Measurements from ENCODE around the gene ZFHX3.
"Not testable (repeated sequence)": the region's sequence is repeated elsewhere in the genome, so short reads cannot be mapped to it uniquely, and the experiment has no call there.

The ZFHX3 gene

GRCh38 chr16:73019457-73020362, 28.2 kb downstream of the ZFHX3 start:
- no peak for DNase-seq

GRCh38 chr16:73018821-73019456, 29.0 kb downstream of the ZFHX3 start:
- peak; percentile 39 for DNase-seq

- no peak for DNase-seq
These were observed 30.6 kb downstream of the ZFHX3 start for GRCh38 chr16:73017321-73017720.

DNA sequence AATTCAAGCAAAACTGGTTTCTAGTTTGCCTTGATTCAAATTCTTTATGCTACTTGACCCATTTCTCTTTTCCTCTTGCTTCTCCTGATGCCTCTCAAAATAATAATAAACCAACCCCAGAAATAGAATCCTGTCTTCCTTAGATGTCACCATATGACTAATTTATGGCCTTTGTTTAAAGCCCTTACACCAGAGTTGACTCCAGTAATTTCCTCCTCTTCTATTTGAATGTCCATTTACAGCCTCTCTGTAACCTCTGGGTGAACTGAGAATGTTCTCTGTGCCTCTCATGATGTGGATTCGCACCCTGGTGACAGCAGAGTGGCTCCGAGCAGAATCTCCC, 31.5 kb downstream of the ZFHX3 start:
- no peak for DNase-seq

DNA sequence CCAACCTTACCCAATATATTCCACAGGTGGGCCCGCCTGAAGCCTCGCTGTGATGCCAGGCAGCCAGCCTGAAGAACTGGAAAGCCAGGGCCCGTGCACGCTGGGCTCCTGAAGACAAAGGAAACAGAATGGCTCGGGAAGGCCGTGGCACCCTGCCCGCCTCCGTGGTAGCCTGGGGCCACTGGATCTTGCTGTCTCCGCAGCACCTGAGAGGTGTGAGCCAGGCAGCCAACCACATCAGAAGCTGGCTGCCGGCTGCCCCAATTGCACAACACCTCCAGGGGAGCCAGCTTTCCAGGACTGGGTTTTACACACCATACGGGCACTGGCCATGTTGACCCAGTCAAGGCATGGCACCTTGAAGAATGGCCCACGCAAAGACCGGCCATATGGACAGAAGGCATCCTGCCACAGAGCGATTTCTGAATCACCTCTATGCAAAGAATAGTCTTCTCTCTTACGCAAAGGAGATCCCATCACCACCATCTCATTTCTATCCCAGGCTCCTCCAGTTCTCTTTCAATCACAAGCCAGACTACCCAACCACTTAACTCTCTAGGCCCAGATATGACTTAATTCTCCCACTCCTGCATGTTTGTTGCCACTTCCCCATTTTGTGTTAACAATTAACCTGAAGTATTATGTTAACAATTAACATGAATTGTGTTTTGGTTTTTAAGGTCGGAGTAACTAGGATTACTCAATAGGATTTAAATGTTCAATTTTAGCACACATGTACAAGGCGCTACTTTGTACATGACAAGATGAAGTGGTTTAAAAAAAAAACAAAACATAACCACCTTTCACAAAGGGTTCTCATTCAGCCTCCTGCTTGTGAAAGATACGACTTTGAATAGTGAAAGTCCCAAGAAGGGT, 32.1 kb downstream of the ZFHX3 start:
- no peak for DNase-seq

- no peak for DNase-seq
These were observed 33.2 kb downstream of the ZFHX3 start for GRCh38 chr16:73014768-73015167.

- no peak for DNase-seq
These were observed 34.0 kb downstream of the ZFHX3 start for GRCh38 chr16:73013974-73014373.

DNA sequence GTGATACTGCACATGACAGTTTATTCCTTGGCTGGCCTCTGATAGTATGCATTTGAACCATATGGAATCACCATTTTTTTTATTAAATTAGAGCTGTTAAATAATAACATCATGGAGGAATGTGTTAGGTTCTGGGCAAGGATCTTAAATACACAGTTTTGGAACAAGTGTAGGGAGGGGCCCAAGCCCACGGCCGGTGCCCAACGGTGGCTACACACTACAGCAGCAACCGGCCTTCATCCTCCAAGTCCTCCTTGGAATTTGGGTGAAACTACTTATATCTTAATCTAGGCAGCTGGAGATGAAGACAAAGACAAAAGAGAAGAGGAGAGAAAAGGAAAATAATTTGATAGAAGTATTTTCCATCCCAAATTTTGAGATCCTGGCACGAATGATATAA, 35.6 kb downstream of the ZFHX3 start:
- DNase-seq: no peak

DNA sequence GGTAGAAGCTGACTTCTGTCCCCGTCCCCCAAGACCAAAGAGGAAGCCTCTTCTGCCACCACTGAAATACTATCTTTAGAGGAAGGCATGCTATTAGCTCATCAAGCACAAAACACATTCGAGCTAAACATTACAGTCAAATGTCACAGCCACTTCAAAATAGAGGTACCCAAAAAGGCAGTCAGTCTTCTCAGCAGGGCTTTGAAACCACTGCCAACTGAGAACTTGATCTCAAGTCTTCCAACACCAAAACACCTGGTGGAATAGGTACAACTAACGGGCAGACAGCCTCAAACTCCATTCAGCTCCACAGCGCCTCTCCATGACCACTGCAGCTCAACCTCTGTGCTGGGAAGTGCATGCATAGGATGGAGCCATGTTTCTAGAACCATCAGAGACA, 36.0 kb downstream of the ZFHX3 start:
- no peak for DNase-seq

- DNase-seq: no peak
These were observed 37.7 kb downstream of the ZFHX3 start for GRCh38 chr16:73010150-73010676.

GRCh38 chr16:73009710-73010109, 38.2 kb downstream of the ZFHX3 start:
- DNase-seq: not testable (repeated sequence)

DNA sequence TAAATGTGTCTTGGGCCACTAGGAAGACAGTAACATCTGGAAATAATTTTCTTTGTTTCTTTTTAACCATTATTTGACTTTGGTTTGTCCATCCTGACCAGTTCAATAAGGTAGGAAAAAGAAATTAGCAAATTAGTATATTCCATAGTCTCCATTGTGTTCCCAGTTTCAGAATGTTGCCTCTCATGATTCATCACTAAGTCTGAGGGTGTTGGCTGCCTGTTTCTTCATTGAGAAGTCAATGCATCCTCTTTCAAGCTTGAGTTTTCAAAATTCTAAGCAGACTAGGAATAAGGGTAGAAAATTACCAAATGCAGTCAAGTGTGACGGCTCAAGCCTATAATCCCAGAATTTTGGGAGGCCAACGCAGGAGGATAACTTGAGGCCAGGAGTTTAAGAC, 41.9 kb downstream of the ZFHX3 start:
- DNase-seq: no peak

DNA sequence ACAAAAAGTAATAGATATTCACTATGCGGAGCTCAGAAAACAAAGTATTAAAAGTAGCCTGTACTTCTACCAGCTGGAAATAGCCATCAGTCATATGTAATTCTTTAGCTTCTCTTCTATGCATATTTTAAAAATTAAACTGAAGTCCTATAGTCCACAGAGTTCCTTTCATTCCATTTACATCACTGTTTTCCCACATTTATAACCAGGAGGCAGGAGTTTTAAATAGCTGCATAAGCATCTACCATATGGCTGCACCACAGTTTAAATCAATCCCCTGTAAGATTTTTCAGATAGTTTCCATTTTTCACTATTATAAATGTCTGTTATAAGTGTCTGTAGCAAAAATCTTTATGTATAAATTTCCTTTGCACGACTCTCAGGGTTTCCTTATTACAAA, 45.1 kb downstream of the ZFHX3 start:
- no peak for DNase-seq

- no peak for DNase-seq
These were observed 46.9 kb downstream of the ZFHX3 start for GRCh38 chr16:73000907-73001521.

- no peak for DNase-seq
These were observed 47.7 kb downstream of the ZFHX3 start for GRCh38 chr16:73000020-73000906.

GRCh38 chr16:72999541-73000019, 48.3 kb downstream of the ZFHX3 start:
- DNase-seq: no peak

GRCh38 chr16:72997141-72997542, 50.8 kb downstream of the ZFHX3 start:
- DNase-seq: no peak

GRCh38 chr16:72996291-72997062, 51.5 kb downstream of the ZFHX3 start:
- no peak for DNase-seq

DNA sequence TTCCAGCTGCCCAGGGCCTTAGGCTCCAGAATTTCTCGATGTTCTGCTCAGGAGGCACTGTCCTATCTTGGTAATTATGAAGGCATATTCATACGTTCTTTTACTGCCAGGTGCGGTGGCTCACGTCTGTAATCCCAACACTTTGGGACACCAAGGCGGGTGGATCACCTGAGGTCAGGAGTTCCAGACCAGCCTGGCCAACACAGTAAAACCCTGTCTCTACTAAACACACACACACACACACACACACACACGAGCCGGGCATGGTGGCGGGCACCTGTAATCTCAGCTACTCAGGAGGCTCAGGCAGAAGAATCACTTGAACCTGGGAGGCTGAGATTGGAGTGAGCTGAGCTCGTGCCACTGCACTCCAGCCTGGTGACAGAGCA, 52.1 kb downstream of the ZFHX3 start:
- not testable (repeated sequence) for DNase-seq

GRCh38 chr16:72995151-72995881, 52.6 kb downstream of the ZFHX3 start:
- no peak for DNase-seq

All from SHP77 treated with DMSO at 0.1 percent for 48 hours (cell line).